ENCODE results near the gene SPAAR.

- TF ChIP-seq CTCF (optimal IDR thresholded peaks at IDR 0.05 in 1 of 3, IDR thresholded peaks at IDR 0.05 in 1 of 3, conservative IDR thresholded peaks at IDR 0.05 in 1 of 3; ENCODE audit: extremely low read depth in 1 of 3, insufficient read depth in 2 of 3, low read length in 3 of 3) (no peak), EZH2 (IDR thresholded peaks at IDR 0.05; ENCODE audit: low read length) (no peak)
These were observed 48.0 kb upstream of the SPAAR start for GRCh38 chr9:35861161-35861897.
